ENCODE data around the gene PCDH15. TPM values are rescaled to one million over a fixed set of nuclear protein-coding genes. Genes with fewer than 3 reads are reported as not detected.

The PCDH15 gene
- total RNA-seq, 2 donors from 2014 or later: 1.1 TPM; not detected in 1

GRCh38 chr10:54159924-54160323 lies 641.1 kb downstream of the PCDH15 start:
- no peaks in the 10 kb centered on the region for H3K4me1 ChIP-seq (replicated peaks)
- no peak for DNase-seq (ENCODE audit: low spot score)
- no peaks in the 10 kb centered on the region for H3K9me3 ChIP-seq
- no peaks in the 10 kb centered on the region for H3K36me3 ChIP-seq
- intact Hi-C loops (cut with DNase I): no loop called here
- H3K27me3 ChIP-seq (replicated peaks; ENCODE audit: insufficient read depth): no peaks in the 10 kb centered on the region
- no peak overlapping the region for H3K4me3 ChIP-seq
- no peak overlapping the region for H3K27ac ChIP-seq
- TF ChIP-seq POLR2A (IDR thresholded peaks at IDR 0.05) (no peak), CTCF (IDR thresholded peaks at IDR 0.05) (no peak), POLR2AphosphoS5 (IDR thresholded peaks at IDR 0.05) (no peak)

GRCh38 chr10:54148508-54148907 lies 652.5 kb downstream of the PCDH15 start:
- Histone ChIP-seq H3K9me3 (no peaks in the 10 kb centered on the region), H3K4me1 (replicated peaks) (no peaks in the 10 kb centered on the region), H3K36me3 (no peaks in the 10 kb centered on the region), H3K4me3 (no peak overlapping the region), H3K27ac (no peak overlapping the region), H3K27me3 (replicated peaks; ENCODE audit: insufficient read depth) (no peaks in the 10 kb centered on the region)
- WGBS: 86% methylated on average over 2 of the region's 2 CpGs
- no peak for DNase-seq (ENCODE audit: low spot score)
- intact Hi-C loops (cut with DNase I): no loop called here
- TF ChIP-seq POLR2A (IDR thresholded peaks at IDR 0.05) (no peak), CTCF (IDR thresholded peaks at IDR 0.05) (no peak), POLR2AphosphoS5 (IDR thresholded peaks at IDR 0.05) (no peak)

- Histone ChIP-seq H3K27me3 (replicated peaks; ENCODE audit: insufficient read depth) (no peaks in the 10 kb centered on the region), H3K9me3 (no peaks in the 10 kb centered on the region), H3K4me3 (no peak overlapping the region), H3K4me1 (replicated peaks) (no peaks in the 10 kb centered on the region), H3K27ac (no peak overlapping the region), H3K36me3 (no peaks in the 10 kb centered on the region)
- TF ChIP-seq POLR2A (IDR thresholded peaks at IDR 0.05) (no peak), CTCF (IDR thresholded peaks at IDR 0.05) (no peak), POLR2AphosphoS5 (IDR thresholded peaks at IDR 0.05) (no peak)
- DNase-seq (ENCODE audit: low spot score): no peak
- intact Hi-C loops (cut with DNase I): no loop called here
These were observed 661.1 kb downstream of the PCDH15 start for GRCh38 chr10:54139819-54140428.

- no peak for DNase-seq (ENCODE audit: low spot score)
- H3K9me3 ChIP-seq: no peaks in the 10 kb centered on the region
- H3K4me3 ChIP-seq: no peak overlapping the region
- no peak overlapping the region for H3K27ac ChIP-seq
- WGBS: 88% methylated on average over 2 of the region's 2 CpGs
- H3K27me3 ChIP-seq (replicated peaks; ENCODE audit: insufficient read depth): no peaks in the 10 kb centered on the region
- no peaks in the 10 kb centered on the region for H3K36me3 ChIP-seq
- no peaks in the 10 kb centered on the region for H3K4me1 ChIP-seq (replicated peaks)
- no peak for TF ChIP-seq POLR2AphosphoS5 (IDR thresholded peaks at IDR 0.05)
- no peak for TF ChIP-seq CTCF (IDR thresholded peaks at IDR 0.05)
- TF ChIP-seq POLR2A (IDR thresholded peaks at IDR 0.05): no peak
- intact Hi-C loops (cut with DNase I): no loop called here
These were observed 663.6 kb downstream of the PCDH15 start for GRCh38 chr10:54137396-54137795.

GRCh38 chr10:54133203-54133602 lies 667.8 kb downstream of the PCDH15 start:
- intact Hi-C loops (cut with DNase I): no loop called here
- no peak overlapping the region for H3K27ac ChIP-seq

More at GRCh38 chr10:54133203-54133602, 667.8 kb downstream of the PCDH15 start:
- no peak for DNase-seq (ENCODE audit: low spot score)
- no peak for TF ChIP-seq POLR2A (IDR thresholded peaks at IDR 0.05)
- no peak for TF ChIP-seq POLR2AphosphoS5 (IDR thresholded peaks at IDR 0.05)
- peak in 1 of 4 experiments; percentile 6 for TF ChIP-seq CTCF (IDR thresholded peaks at IDR 0.05)
- Histone ChIP-seq H3K9me3 (no peaks in the 10 kb centered on the region), H3K4me1 (replicated peaks) (no peaks in the 10 kb centered on the region), H3K27me3 (replicated peaks; ENCODE audit: insufficient read depth) (no peaks in the 10 kb centered on the region), H3K36me3 (no peaks in the 10 kb centered on the region), H3K4me3 (no peak overlapping the region)
- 18% methylated on average over 3 of the region's 3 CpGs for WGBS

Measured in prostate gland (tissue), 2 donors.